Measurements from ENCODE around the gene NIPAL3.
"Not testable (repeated sequence)": the region's sequence is repeated elsewhere in the genome, so short reads cannot be mapped to it uniquely, and the experiment has no call there.

The NIPAL3 gene

GRCh38 chr1:24457866-24458265, 42.3 kb downstream of the NIPAL3 start:
- DNase-seq (ENCODE audit: low spot score), result no peak

- DNase-seq (ENCODE audit: low spot score), result no peak
These were observed 44.1 kb downstream of the NIPAL3 start for GRCh38 chr1:24459551-24460266.

GRCh38 chr1:24462128-24462527, 46.5 kb downstream of the NIPAL3 start:
- DNase-seq (ENCODE audit: low spot score), result not testable (repeated sequence)

GRCh38 chr1:24463776-24464735, 48.5 kb downstream of the NIPAL3 start:
- no peak for DNase-seq (ENCODE audit: low spot score)

GRCh38 chr1:24465099-24465498, 49.5 kb downstream of the NIPAL3 start:
- no peak for DNase-seq (ENCODE audit: low spot score)

- DNase-seq (ENCODE audit: low spot score), result no peak
These were observed 50.0 kb downstream of the NIPAL3 start for GRCh38 chr1:24465638-24466037.

- DNase-seq (ENCODE audit: low spot score), result no peak
These were observed 53.2 kb downstream of the NIPAL3 start for GRCh38 chr1:24468685-24469316.

GRCh38 chr1:24470592-24470991, 55.0 kb downstream of the NIPAL3 start:
- DNase-seq (ENCODE audit: low spot score), result no peak

GRCh38 chr1:24472527-24473251, 57.1 kb downstream of the NIPAL3 start:
- DNase-seq (ENCODE audit: low spot score), result no peak

GRCh38 chr1:24474193-24474592, 58.6 kb downstream of the NIPAL3 start:
- DNase-seq (ENCODE audit: low spot score), result no peak

GRCh38 chr1:24475700-24476099, 60.1 kb downstream of the NIPAL3 start:
- DNase-seq (ENCODE audit: low spot score), result no peak

- DNase-seq (ENCODE audit: low spot score), result no peak
These were observed 61.0 kb downstream of the NIPAL3 start for GRCh38 chr1:24476571-24476970.

- DNase-seq (ENCODE audit: low spot score), result no peak
These were observed 61.7 kb downstream of the NIPAL3 start for GRCh38 chr1:24477309-24477708.

- DNase-seq (ENCODE audit: low spot score), result no peak
These were observed 65.5 kb downstream of the NIPAL3 start for GRCh38 chr1:24481101-24481500.

- DNase-seq (ENCODE audit: low spot score), result no peak
These were observed 66.4 kb downstream of the NIPAL3 start for GRCh38 chr1:24481843-24482610.

GRCh38 chr1:24483441-24483840, 67.8 kb downstream of the NIPAL3 start:
- DNase-seq (ENCODE audit: low spot score), result no peak

- no peak for DNase-seq (ENCODE audit: low spot score)
These were observed 68.6 kb downstream of the NIPAL3 start for GRCh38 chr1:24484199-24484598.

- no peak for DNase-seq (ENCODE audit: low spot score)
These were observed 70.9 kb downstream of the NIPAL3 start for GRCh38 chr1:24486331-24487065.

- no peak for DNase-seq (ENCODE audit: low spot score)
These were observed 71.9 kb downstream of the NIPAL3 start for GRCh38 chr1:24487455-24487854.

GRCh38 chr1:24488159-24488558, 72.6 kb downstream of the NIPAL3 start:
- DNase-seq (ENCODE audit: low spot score), result not testable (repeated sequence)

Data from D341Med (cell line).